Measurements from ENCODE around the gene PIAS4. TPM values are rescaled to one million over a fixed set of nuclear protein-coding genes. Genes with fewer than 3 reads are reported as not detected.
"Not testable (repeated sequence)": the region's sequence is repeated elsewhere in the genome, so short reads cannot be mapped to it uniquely, and the experiment has no call there.

Gene PIAS4
- total RNA-seq, 1 experiment from 2014 or later = 17.3 TPM

DNA sequence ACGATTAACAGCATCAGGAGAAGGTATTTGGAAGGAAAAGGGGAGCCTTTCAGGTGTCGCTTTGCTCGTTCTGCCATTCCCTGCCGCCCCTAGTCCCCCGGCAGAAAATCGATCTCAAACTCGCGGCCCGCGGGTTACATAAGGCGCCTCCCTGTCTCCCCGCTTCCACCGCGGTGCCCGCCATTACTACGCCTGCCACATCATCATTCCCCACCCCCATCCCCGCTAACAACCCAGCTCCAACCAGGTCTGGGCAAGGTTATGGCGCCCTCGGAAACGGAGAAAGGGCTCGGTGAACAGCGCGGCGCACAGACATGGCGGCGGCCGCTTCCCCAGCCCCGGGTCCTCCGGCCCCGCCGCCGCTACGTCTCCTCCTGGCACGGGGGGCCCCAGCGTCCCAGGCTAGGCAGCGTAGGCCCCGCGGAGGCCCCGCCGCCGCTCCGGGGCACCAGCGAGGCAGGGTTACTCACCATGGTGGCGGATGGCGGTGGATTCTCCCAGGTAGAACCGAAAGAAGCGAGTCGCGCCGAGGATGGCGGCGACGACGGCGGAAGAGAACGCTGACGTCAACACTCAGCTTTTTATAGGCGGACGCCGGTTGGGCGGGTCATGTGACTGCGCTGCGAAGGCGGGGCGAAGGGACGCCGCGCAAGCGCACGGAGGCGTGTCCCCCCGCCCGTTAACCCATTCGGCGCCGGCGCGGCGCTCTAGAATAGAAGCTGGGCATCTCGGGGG is 22.5 kb upstream of the PIAS4 start, which contains the start of gene EEF2:
Gene EEF2 (minus strand): TSS at position 556 of the 735 bp plus-strand sequence. CDS start 83 bp downstream, at position 473.
- no peaks in the 10 kb centered on the region for H3K9me2 ChIP-seq (replicated peaks; ENCODE audit: insufficient read depth, low read length)
- peaks cover 45% of the 10 kb centered on the region for H3K4me1 ChIP-seq (ENCODE audit: low read length)
- no peaks in the 10 kb centered on the region for H3K27me3 ChIP-seq (ENCODE audit: low read length)
- peaks cover 42% of the 10 kb centered on the region for H3K79me2 ChIP-seq (ENCODE audit: low read length)
- H3K9me3 ChIP-seq (ENCODE audit: low read length) = no peaks in the 10 kb centered on the region
- H4K20me1 ChIP-seq (ENCODE audit: insufficient read depth, low read depth, low read length) = peaks cover 50% of the 10 kb centered on the region
- peak within 1 kb of the TSS; percentile 96 for H3K4me3 ChIP-seq (ENCODE audit: low read length)
- H3K36me3 ChIP-seq (ENCODE audit: insufficient read depth, low read length) = peaks cover 50% of the 10 kb centered on the region
- H2AFZ ChIP-seq (ENCODE audit: low read length) = peak within 1 kb of the TSS; percentile 69
- peak within 1 kb of the TSS; percentile 85 for H3K4me2 ChIP-seq (ENCODE audit: low read depth, low read length, poor library complexity, severe bottlenecking)
- H3K27ac ChIP-seq (ENCODE audit: low read length) = peak within 1 kb of the TSS; percentile 92
- H3K9ac ChIP-seq (ENCODE audit: low read length) = peak within 1 kb of the TSS; percentile 96
- DNase-seq = peak; percentile 97

DNA sequence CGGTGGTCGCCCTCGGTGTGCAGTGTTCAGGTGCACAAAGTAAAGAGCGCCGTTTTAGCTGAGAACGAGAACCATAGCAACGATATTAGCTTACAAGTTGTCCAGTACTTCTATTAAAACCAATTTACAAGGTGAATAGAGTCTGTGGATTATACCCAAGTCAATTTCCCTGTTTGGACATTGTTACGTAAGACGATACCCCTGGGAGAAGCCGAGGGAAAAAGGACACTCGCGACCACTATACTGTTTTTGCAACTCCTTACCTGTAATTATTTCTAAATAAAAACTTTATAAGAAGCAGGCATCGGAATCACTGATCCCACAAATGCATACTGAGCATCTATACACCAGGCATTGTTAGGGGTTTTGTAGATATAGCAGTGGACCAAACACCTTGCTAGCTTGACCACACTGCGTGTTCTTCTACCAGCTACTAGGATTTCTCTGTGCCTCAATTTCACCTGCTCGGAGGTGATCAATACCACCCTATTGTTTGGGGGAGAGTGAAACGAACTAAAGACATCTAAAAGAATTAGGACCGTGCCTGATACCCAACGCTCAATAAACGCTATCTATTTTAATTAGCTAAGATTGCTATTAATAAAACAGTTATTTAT is 21.8 kb upstream of the PIAS4 start:
- H4K20me1 ChIP-seq (ENCODE audit: insufficient read depth, low read depth, low read length) = peaks cover 44% of the 10 kb centered on the region
- H3K9me3 ChIP-seq (ENCODE audit: low read length) = no peaks in the 10 kb centered on the region
- peak overlapping the region; percentile 13; the same call in 1 of the 2 replicates for H3K27ac ChIP-seq (ENCODE audit: low read length)
- peaks cover 43% of the 10 kb centered on the region for H3K36me3 ChIP-seq (ENCODE audit: insufficient read depth, low read length)
- DNase-seq = no peak
- H3K79me2 ChIP-seq (ENCODE audit: low read length) = peaks cover 42% of the 10 kb centered on the region
- no peaks in the 10 kb centered on the region for H3K9me2 ChIP-seq (replicated peaks; ENCODE audit: insufficient read depth, low read length)
- peak overlapping the region; percentile 96 for H3K4me3 ChIP-seq (ENCODE audit: low read length)
- peak overlapping the region; percentile 69 for H2AFZ ChIP-seq (ENCODE audit: low read length)
- H3K9ac ChIP-seq (ENCODE audit: low read length) = peak overlapping the region; percentile 66
- peaks cover 45% of the 10 kb centered on the region for H3K4me1 ChIP-seq (ENCODE audit: low read length)
- peak overlapping the region; percentile 85 for H3K4me2 ChIP-seq (ENCODE audit: low read depth, low read length, poor library complexity, severe bottlenecking)
- H3K27me3 ChIP-seq (ENCODE audit: low read length) = no peaks in the 10 kb centered on the region

DNA sequence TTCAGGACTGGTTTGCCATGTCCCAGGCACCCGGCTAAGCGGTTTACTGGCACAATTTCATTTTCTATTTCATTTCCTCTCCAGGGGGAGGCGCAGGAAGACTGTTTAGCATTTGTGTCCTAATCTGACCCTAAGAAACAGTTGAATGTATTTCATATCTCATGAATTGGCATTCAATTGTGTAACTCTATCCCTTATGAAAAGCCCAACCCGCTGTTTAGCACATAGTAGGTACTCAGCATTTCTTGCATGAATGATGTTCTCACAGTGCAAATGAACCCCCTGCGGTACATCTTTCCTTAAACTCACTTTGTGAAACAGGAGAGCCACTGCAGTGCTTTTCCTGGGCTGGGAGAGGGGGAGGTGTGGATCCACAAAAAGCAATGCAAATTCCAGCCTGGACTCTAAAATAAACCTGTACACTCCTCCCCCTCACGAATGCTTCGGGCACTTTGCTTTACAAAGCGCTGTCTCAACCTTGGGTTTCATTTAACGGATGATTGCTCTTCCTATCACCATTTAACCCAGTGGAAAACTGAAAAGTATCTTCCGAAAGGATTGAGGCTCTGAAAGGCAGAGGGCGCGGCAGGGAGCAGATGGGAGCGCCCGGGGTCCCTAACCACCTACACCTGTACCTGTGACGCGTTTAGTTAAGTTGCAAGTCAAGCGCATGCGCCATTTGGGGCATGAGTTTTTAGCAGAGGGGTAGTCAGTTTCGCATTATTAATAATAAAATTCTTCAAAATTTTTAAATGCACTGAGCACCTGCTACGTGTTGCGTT is 21.1 kb upstream of the PIAS4 start:
- no peaks in the 10 kb centered on the region for H3K27me3 ChIP-seq (ENCODE audit: low read length)
- H3K4me3 ChIP-seq (ENCODE audit: low read length) = peak overlapping the region; percentile 96
- peak overlapping the region; percentile 85 for H3K4me2 ChIP-seq (ENCODE audit: low read depth, low read length, poor library complexity, severe bottlenecking)
- no peaks in the 10 kb centered on the region for H3K9me2 ChIP-seq (replicated peaks; ENCODE audit: insufficient read depth, low read length)
- H3K27ac ChIP-seq (ENCODE audit: low read length) = peak overlapping the region; percentile 9; the same call in 1 of the 2 replicates
- peaks cover 45% of the 10 kb centered on the region for H3K4me1 ChIP-seq (ENCODE audit: low read length)
- peaks cover 36% of the 10 kb centered on the region for H3K36me3 ChIP-seq (ENCODE audit: insufficient read depth, low read length)
- peak overlapping the region; percentile 66 for H3K9ac ChIP-seq (ENCODE audit: low read length)
- H3K9me3 ChIP-seq (ENCODE audit: low read length) = no peaks in the 10 kb centered on the region
- H4K20me1 ChIP-seq (ENCODE audit: insufficient read depth, low read depth, low read length) = peaks cover 36% of the 10 kb centered on the region
- peaks cover 37% of the 10 kb centered on the region for H3K79me2 ChIP-seq (ENCODE audit: low read length)
- DNase-seq = peak; percentile 91
- H2AFZ ChIP-seq (ENCODE audit: low read length) = peak overlapping the region; percentile 86

DNA sequence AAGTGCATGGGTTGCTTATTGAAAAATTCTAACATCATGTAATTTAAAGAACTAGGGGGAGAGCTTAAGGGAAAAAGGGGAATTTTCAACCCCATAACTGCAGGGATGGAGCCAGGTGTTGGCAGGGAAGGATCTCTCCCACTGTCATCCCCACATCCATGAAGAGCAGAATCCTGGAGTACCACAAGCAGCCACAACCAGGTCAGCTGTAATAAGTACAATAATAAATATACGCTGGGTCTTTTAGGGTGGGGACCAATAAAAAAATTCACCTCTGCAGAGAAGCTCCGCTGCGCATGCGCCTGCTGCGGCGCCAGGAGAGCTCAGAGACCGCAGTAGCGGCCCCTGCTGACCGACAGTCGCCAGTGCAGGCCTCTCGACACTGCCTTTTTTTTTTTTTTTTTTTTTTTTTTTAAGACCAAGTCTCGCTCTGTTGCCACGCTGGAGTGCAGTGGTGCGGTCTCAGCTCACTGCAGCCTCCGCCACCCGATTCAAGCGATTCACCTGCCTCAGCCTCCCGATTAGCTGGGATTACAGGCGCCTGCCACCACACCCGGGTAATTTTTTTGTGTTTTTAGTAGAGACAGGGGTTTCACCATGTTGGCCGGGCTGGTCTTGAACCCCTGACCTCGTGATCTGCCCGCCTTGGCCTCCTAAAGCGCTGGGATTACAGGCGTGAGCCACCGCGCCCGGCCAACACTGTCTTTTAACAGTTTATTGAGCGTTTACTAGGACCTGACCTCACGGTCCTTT is 19.7 kb upstream of the PIAS4 start:
- peaks cover 45% of the 10 kb centered on the region for H3K4me1 ChIP-seq (ENCODE audit: low read length)
- peak overlapping the region; percentile 96; the same call in 1 of the 2 replicates for H3K4me3 ChIP-seq (ENCODE audit: low read length)
- H3K79me2 ChIP-seq (ENCODE audit: low read length) = peaks cover 25% of the 10 kb centered on the region
- H3K9ac ChIP-seq (ENCODE audit: low read length) = peak overlapping the region; percentile 57
- peaks cover 23% of the 10 kb centered on the region for H4K20me1 ChIP-seq (ENCODE audit: insufficient read depth, low read depth, low read length)
- peak overlapping the region; percentile 44; the same call in 1 of the 2 replicates for H2AFZ ChIP-seq (ENCODE audit: low read length)
- no peaks in the 10 kb centered on the region for H3K27me3 ChIP-seq (ENCODE audit: low read length)
- DNase-seq = peak; percentile 96
- peak overlapping the region; percentile 85 for H3K4me2 ChIP-seq (ENCODE audit: low read depth, low read length, poor library complexity, severe bottlenecking)
- no peaks in the 10 kb centered on the region for H3K9me3 ChIP-seq (ENCODE audit: low read length)
- peaks cover 22% of the 10 kb centered on the region for H3K36me3 ChIP-seq (ENCODE audit: insufficient read depth, low read length)
- no peak overlapping the region for H3K27ac ChIP-seq (ENCODE audit: low read length)
- no peaks in the 10 kb centered on the region for H3K9me2 ChIP-seq (replicated peaks; ENCODE audit: insufficient read depth, low read length)

DNA sequence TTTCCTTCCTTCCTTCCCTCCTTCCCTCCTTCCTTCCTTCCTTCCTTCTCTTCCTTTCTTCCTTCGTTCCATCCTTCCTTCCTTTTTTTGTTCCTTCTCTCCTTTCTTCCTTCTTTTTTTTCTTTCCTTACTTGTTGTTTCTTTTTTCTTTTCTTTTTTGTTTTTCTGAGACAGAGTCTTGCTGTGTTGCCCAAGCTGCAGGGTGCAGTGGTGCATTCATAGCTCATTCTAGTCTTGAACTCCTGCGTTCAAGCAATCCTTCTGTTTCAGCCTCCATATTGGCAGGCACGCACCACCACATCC is 16.8 kb upstream of the PIAS4 start:
- H3K9ac ChIP-seq (ENCODE audit: low read length) = no peak overlapping the region
- no peaks in the 10 kb centered on the region for H4K20me1 ChIP-seq (ENCODE audit: insufficient read depth, low read depth, low read length)
- no peak overlapping the region for H3K4me2 ChIP-seq (ENCODE audit: low read depth, low read length, poor library complexity, severe bottlenecking)
- no peak overlapping the region for H3K27ac ChIP-seq (ENCODE audit: low read length)
- peak; percentile 40 for DNase-seq
- H3K9me3 ChIP-seq (ENCODE audit: low read length) = no peaks in the 10 kb centered on the region
- no peak overlapping the region for H3K4me3 ChIP-seq (ENCODE audit: low read length)
- no peaks in the 10 kb centered on the region for H3K27me3 ChIP-seq (ENCODE audit: low read length)
- peaks cover 33% of the 10 kb centered on the region for H3K4me1 ChIP-seq (ENCODE audit: low read length)
- H3K9me2 ChIP-seq (replicated peaks; ENCODE audit: insufficient read depth, low read length) = no peaks in the 10 kb centered on the region
- no peaks in the 10 kb centered on the region for H3K36me3 ChIP-seq (ENCODE audit: insufficient read depth, low read length)
- no peaks in the 10 kb centered on the region for H3K79me2 ChIP-seq (ENCODE audit: low read length)
- H2AFZ ChIP-seq (ENCODE audit: low read length) = peak overlapping the region; percentile 88

DNA sequence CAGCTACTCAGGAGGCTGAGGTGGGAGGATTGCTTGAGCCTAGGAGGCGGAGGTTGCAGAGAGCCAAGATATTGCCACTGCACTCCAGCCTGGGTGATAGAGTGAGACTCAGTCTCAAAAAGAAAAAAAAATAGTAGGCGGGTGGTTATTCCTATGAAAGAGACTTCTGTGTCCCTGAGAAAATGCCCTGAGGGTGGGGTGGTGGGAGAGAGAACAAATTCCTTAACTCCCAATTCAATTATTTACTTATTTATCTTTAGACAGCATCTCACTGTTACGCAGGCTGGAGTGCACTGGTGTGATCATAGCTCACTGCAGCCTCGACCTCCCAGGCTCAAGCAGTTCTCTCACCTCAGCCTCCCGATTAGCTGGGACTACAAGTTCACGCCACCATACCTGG is 11.9 kb upstream of the PIAS4 start:
- Histone ChIP-seq H3K9me3 (ENCODE audit: low read length) (no peaks in the 10 kb centered on the region), H3K79me2 (ENCODE audit: low read length) (no peaks in the 10 kb centered on the region), H3K9me2 (replicated peaks; ENCODE audit: insufficient read depth, low read length) (no peaks in the 10 kb centered on the region), H4K20me1 (ENCODE audit: insufficient read depth, low read depth, low read length) (no peaks in the 10 kb centered on the region), H3K4me3 (ENCODE audit: low read length) (no peak overlapping the region), H3K9ac (ENCODE audit: low read length) (no peak overlapping the region), H3K4me1 (ENCODE audit: low read length) (no peaks in the 10 kb centered on the region), H3K27me3 (ENCODE audit: low read length) (no peaks in the 10 kb centered on the region), H3K27ac (ENCODE audit: low read length) (no peak overlapping the region), H2AFZ (ENCODE audit: low read length) (no peak overlapping the region), H3K4me2 (ENCODE audit: low read depth, low read length, poor library complexity, severe bottlenecking) (no peak overlapping the region), H3K36me3 (ENCODE audit: insufficient read depth, low read length) (no peaks in the 10 kb centered on the region)
- DNase-seq = no peak

DNA sequence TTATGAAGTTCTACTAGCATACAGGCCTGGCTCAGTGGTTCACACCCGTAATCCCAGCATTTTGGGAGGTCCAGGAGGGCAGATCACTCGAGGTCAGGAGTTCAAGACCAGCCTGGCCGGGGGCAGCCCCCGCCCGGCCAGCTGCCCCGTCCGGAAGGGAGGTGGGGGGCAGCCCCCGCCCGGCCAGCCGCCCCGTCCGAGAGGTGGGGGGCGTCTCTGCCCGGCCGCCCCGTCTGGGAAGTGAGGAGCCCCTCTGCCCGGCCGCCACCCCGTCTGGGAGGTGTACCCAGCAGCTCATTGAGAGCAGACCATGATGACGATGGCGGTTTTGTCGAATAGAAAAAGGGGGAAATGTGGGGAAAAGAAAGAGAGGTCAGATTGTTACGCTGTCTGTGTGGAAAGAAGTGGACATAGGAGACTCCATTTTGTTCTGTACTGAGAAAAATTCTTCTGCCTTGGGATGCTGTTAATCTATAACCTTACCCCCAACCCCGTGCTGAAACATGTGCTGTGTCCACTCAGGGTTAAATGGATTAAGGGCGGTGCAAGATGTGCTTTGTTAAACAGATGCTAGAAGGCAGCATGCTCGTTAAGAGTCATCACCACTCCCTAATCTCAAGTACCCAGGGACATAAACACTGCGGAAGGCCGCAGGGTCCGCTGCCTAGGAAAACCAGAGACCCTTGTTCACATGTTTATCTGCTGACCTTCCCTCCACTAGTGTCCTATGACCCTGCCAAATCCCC is 8.7 kb upstream of the PIAS4 start:
- H3K9me3 ChIP-seq (ENCODE audit: low read length); H3K4me2 ChIP-seq (ENCODE audit: low read depth, low read length, poor library complexity, severe bottlenecking); H3K27me3 ChIP-seq (ENCODE audit: low read length); H3K27ac ChIP-seq (ENCODE audit: low read length); H3K9me2 ChIP-seq (replicated peaks; ENCODE audit: insufficient read depth, low read length); H4K20me1 ChIP-seq (ENCODE audit: insufficient read depth, low read depth, low read length); H3K4me1 ChIP-seq (ENCODE audit: low read length); DNase-seq; H3K4me3 ChIP-seq (ENCODE audit: low read length); H3K9ac ChIP-seq (ENCODE audit: low read length); H3K79me2 ChIP-seq (ENCODE audit: low read length); H2AFZ ChIP-seq (ENCODE audit: low read length); H3K36me3 ChIP-seq (ENCODE audit: insufficient read depth, low read length): not testable (repeated sequence)

Data from Karpas-422 (cell line).